ENCODE results near the gene ZFYVE21.

GRCh38 chr14:103739793-103740501 lies 24.3 kb downstream of the ZFYVE21 start:
- TF ChIP-seq EZH2 (IDR thresholded peaks at IDR 0.05; ENCODE audit: borderline replicate concordance) = no peak
- no peak for TF ChIP-seq CTCF (IDR thresholded peaks at IDR 0.05; ENCODE audit: poor library complexity)

All from hepatocyte (in vitro differentiated cells).